ENCODE results near the gene KCND3.

Gene KCND3

GRCh38 chr1:111836111-111836510 lies 153.4 kb downstream of the KCND3 start:
- DNase-seq, result no peak

- no peak for DNase-seq
Observed at GRCh38 chr1:111835514-111835913, 154.0 kb downstream of the KCND3 start.

GRCh38 chr1:111834956-111835355 lies 154.5 kb downstream of the KCND3 start:
- no peak for DNase-seq

GRCh38 chr1:111833334-111833733 lies 156.1 kb downstream of the KCND3 start:
- no peak for DNase-seq

GRCh38 chr1:111832521-111833155 lies 156.8 kb downstream of the KCND3 start:
- DNase-seq, result no peak

- no peak for DNase-seq
Observed at GRCh38 chr1:111831153-111831552, 158.3 kb downstream of the KCND3 start.

GRCh38 chr1:111827946-111828345 lies 161.5 kb downstream of the KCND3 start:
- DNase-seq, result no peak

GRCh38 chr1:111826278-111826677 lies 163.2 kb downstream of the KCND3 start:
- no peak for DNase-seq

GRCh38 chr1:111825217-111825616 lies 164.3 kb downstream of the KCND3 start:
- no peak for DNase-seq

- no peak for DNase-seq
Observed at GRCh38 chr1:111822138-111822537, 167.3 kb downstream of the KCND3 start.

- DNase-seq, result no peak
Observed at GRCh38 chr1:111821121-111821745, 168.2 kb downstream of the KCND3 start.

- no peak for DNase-seq
Observed at GRCh38 chr1:111819566-111820263, 169.8 kb downstream of the KCND3 start.

- no peak for DNase-seq
Observed at GRCh38 chr1:111818546-111818945, 170.9 kb downstream of the KCND3 start.

GRCh38 chr1:111818081-111818480 lies 171.4 kb downstream of the KCND3 start:
- DNase-seq, result no peak

GRCh38 chr1:111814642-111815041 lies 174.8 kb downstream of the KCND3 start:
- no peak for DNase-seq

GRCh38 chr1:111814305-111814628 lies 175.2 kb downstream of the KCND3 start:
- DNase-seq, result no peak

- DNase-seq, result peak; percentile 14
Observed at GRCh38 chr1:111813440-111814304, 175.8 kb downstream of the KCND3 start.

GRCh38 chr1:111812306-111812705 lies 177.2 kb downstream of the KCND3 start:
- no peak for DNase-seq

GRCh38 chr1:111811891-111812290 lies 177.6 kb downstream of the KCND3 start:
- DNase-seq, result no peak

- DNase-seq, result no peak
Observed at GRCh38 chr1:111805251-111805650, 184.2 kb downstream of the KCND3 start.

GRCh38 chr1:111804776-111805175 lies 184.7 kb downstream of the KCND3 start:
- DNase-seq, result no peak

- no peak for DNase-seq
Observed at GRCh38 chr1:111803951-111804350, 185.5 kb downstream of the KCND3 start.

GRCh38 chr1:111802984-111803383 lies 186.5 kb downstream of the KCND3 start:
- DNase-seq, result no peak

Data from fibroblast of skin of right biceps (primary cell).